Sigmoid colon (tissue), 7 donors: ENCODE measurements around the gene CTTNBP2NL. TPM values are rescaled to one million over a fixed set of nuclear protein-coding genes. Genes with fewer than 3 reads are reported as not detected.

Experiments used
- DNase-seq: peaks from one replicate; pipeline ENCODE4 v3.0.0-alpha.2; 2019
- H3K27ac ChIP-seq, 4 donors: fragments of 200-600 bp; sonication (generic); one replicate each; pipeline ENCODE4 v1.5.1; 2016 to 2019; ENCODE audit warnings: mild to moderate bottlenecking in 1 of 4
- H3K27me3 ChIP-seq, 3 donors: fragments of 200-600 bp; sonication (generic); one replicate each; pipeline ENCODE4 v1.5.1; 2019; ENCODE audit warnings: mild to moderate bottlenecking in 1 of 3
- H3K36me3 ChIP-seq, 4 donors: fragments of 200-600 bp; sonication (generic); one replicate each; pipeline ENCODE4 v1.5.1; 2016 to 2019
- H3K4me1 ChIP-seq, 4 donors: fragments of 200-600 bp; sonication (generic); one replicate each; pipeline ENCODE4 v1.5.1; 2017 to 2019
- H3K4me3 ChIP-seq, 4 donors: fragments of 200-600 bp; sonication (generic); one replicate each; pipeline ENCODE4 v1.5.1; 2017 to 2019; ENCODE audit warnings: mild to moderate bottlenecking in 2 of 4, moderate library complexity in 1 of 4
- H3K9me3 ChIP-seq, 4 donors: fragments of 200-600 bp in 3 of 4; sonication (generic) in 3 of 4; one replicate each; pipeline versions ENCODE4 v1.5.1 to v1.6.1; 2013 to 2019
- EP300 ChIP-seq, 4 donors: sonication (generic); formaldehyde crosslinking; IDR thresholded peaks; one replicate each; pipeline ENCODE4 v1.6.1; 2017; ENCODE audit warnings: antibody characterized with exemption in 4 of 4
- POLR2A ChIP-seq, 2 donors: fragments of 450-650 bp; IDR thresholded peaks; one replicate each; pipeline ENCODE4 v1.6.1; 2016; ENCODE audit warnings: antibody characterized with exemption in 2 of 2, mild to moderate bottlenecking in 2 of 2, moderate library complexity in 2 of 2
- POLR2AphosphoS5 ChIP-seq, 4 donors: sonication (generic); formaldehyde crosslinking; IDR thresholded peaks; one replicate each; pipeline ENCODE4 v1.6.1; 2017; ENCODE audit warnings: antibody characterized with exemption in 4 of 4
- WGBS, 2 donors: extraction: QIAGEN DNeasy Blood & Tissue Kit; methylation state at CpG; one replicate each; pipeline ENCODE4 v1.1.7; 2013; 5-methylcytosine and 5-hydroxymethylcytosine counted together
- intact Hi-C: fragments of 100-400 bp; cut with DNase I; formaldehyde crosslinking; loops from one replicate; pipeline ENCODE4 v1.15.1; 2023
- polyA plus RNA-seq, 3 donors: library from polyadenylated mRNA; stranded (reverse); fragments of 200-250 nt; gene quantifications; one replicate each; pipeline ENCODE4 v1.2.3, GENCODE V29; 2013
- small RNA-seq, 3 donors: library from RNA; depleted of rRNA; stranded (forward); fragments of <200 nt; gene quantifications; one replicate each; pipeline ENCODE3, GENCODE V24; 2016
- total RNA-seq, 4 donors: library from RNA; depleted of rRNA; stranded (reverse); fragments of >200 nt; gene quantifications; one replicate each; pipeline ENCODE4 v1.1.0, GENCODE V29; 2016
- TF ChIP-seq, protein P1 (sequence below), 4 experiments: fragments of 450-650 bp in 3 of 4; fragments of 200-600 bp in 1 of 4; IDR thresholded peaks; one replicate each; pipeline ENCODE4 v1.5.1; 2016 to 2019; ENCODE audit warnings: antibody characterized with exemption in 4 of 4, mild to moderate bottlenecking in 3 of 4, moderate library complexity in 2 of 4
- donor health status: healthy with polysubstance abuse.
- donor health status: Bipolar disorder and iron deficiency.
- donor health status: healthy.

The CTTNBP2NL gene
- total and polyA plus RNA-seq, 7 donors: 11.4 to 25.5 (median 16.4) TPM

DNA sequence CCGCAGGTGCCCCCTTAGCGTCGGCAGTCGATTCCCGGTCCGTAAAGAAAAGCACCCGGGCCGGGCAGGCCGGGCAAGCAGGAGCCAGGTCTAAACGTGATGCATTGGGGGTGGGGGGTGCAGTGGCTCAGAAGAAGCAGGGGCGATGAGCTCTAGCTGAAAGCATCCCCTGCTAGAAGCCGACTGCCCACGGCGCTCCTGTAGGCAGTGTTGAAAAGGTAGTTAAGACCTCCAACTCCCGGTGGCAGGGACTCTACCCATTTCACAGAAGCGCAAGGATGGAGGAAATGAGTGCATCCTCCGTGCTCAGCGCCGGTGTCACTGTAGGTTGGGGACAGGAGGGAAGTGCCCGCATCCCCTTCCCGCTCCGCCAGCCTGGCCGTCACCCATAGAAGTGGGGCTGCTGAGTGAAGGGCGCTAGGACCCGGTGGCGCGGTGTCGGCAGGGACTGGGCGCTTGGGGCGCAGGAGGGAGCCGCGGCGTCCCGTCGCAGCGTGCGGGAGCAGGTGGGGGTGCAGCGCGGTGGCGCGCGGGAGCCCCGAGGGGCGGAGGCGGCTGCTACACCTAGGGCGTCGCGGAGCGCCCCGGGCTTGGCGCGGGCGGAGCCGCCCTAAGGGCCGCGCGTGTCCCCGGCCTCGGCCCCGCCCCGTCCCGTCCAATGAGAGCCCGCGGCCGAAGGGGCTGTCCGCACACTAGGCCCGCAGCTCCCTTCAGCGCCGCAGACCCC lies 112.4 kb downstream of the CTTNBP2NL start, which contains the start of gene WNT2B:
Gene WNT2B, plus strand, starts transcription at position 688 of the 727 bp plus-strand sequence. CDS start 298 bp downstream, outside the sequence.
- Histone ChIP-seq H3K36me3 (no peaks in the 10 kb centered on the region), H3K27me3 (peaks cover 18 to 56% (median 30%) of the 10 kb centered on the region in 3 donors), H3K9me3 (no peaks in the 10 kb centered on the region), H3K4me3 (peak within 1 kb of the TSS; percentile 17 to 54 (median 46)), H3K27ac (peak within 1 kb of the TSS in 3 of 4 donors; percentile 1 to 23 (median 14)), H3K4me1 (peaks cover 0 to 19% (median 18%) of the 10 kb centered on the region in 4 donors)
- TF ChIP-seq POLR2A (IDR thresholded peaks at IDR 0.05) (no peak), POLR2AphosphoS5 (IDR thresholded peaks at IDR 0.05) (no peak), EP300 (IDR thresholded peaks at IDR 0.05) (no peak)
- TF ChIP-seq, protein P1, sequence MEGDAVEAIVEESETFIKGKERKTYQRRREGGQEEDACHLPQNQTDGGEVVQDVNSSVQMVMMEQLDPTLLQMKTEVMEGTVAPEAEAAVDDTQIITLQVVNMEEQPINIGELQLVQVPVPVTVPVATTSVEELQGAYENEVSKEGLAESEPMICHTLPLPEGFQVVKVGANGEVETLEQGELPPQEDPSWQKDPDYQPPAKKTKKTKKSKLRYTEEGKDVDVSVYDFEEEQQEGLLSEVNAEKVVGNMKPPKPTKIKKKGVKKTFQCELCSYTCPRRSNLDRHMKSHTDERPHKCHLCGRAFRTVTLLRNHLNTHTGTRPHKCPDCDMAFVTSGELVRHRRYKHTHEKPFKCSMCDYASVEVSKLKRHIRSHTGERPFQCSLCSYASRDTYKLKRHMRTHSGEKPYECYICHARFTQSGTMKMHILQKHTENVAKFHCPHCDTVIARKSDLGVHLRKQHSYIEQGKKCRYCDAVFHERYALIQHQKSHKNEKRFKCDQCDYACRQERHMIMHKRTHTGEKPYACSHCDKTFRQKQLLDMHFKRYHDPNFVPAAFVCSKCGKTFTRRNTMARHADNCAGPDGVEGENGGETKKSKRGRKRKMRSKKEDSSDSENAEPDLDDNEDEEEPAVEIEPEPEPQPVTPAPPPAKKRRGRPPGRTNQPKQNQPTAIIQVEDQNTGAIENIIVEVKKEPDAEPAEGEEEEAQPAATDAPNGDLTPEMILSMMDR (IDR thresholded peaks at IDR 0.05): no peak
- 0 to 1% methylated on average over 69 of the region's 69 CpGs for WGBS, 2 donors
- intact Hi-C loops: no loop called here
- DNase-seq: no peak

DNA sequence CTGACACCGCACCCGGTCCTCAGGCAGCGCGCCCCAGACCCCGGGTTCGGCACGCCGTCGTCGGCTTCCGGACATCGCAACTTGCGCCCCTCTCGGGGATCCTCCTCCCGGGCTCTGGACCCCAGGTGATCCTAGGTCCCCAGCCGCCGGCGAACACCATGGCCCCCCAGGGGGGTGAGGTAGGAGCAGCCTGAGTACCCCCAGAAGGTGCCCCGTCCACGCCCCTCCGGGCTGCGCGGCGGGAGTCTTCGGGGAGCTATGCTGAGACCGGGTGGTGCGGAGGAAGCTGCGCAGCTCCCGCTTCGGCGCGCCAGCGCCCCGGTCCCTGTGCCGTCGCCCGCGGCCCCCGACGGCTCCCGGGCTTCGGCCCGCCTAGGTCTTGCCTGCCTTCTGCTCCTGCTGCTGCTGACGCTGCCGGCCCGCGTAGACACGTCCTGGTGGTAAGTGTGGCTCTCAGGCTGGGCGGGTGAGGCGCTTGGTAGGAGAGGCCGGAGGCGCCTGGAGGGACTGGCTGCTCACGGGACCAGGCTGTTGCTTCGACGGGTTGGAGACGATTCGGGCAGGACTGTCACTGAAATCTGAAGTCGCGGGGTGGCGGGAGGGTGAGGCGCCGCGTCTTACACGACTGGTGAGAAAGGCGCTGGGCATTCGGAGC lies 113.1 kb downstream of the CTTNBP2NL start:
- no peaks in the 10 kb centered on the region for H3K9me3 ChIP-seq
- no peak for DNase-seq
- H3K27ac ChIP-seq: peak overlapping the region in 3 of 4 donors; percentile 1 to 23 (median 14)
- H3K27me3 ChIP-seq: peaks cover 18 to 49% (median 30%) of the 10 kb centered on the region in 3 donors
- 7 to 9% methylated on average over 66 of the region's 66 CpGs for WGBS, 2 donors
- H3K36me3 ChIP-seq: no peaks in the 10 kb centered on the region
- intact Hi-C loops: no loop called here
- H3K4me1 ChIP-seq: peaks cover 0 to 19% (median 18%) of the 10 kb centered on the region in 4 donors
- TF ChIP-seq POLR2A (IDR thresholded peaks at IDR 0.05): no peak
- no peak for TF ChIP-seq POLR2AphosphoS5 (IDR thresholded peaks at IDR 0.05)
- H3K4me3 ChIP-seq: peak overlapping the region; percentile 17 to 54 (median 46)

DNA sequence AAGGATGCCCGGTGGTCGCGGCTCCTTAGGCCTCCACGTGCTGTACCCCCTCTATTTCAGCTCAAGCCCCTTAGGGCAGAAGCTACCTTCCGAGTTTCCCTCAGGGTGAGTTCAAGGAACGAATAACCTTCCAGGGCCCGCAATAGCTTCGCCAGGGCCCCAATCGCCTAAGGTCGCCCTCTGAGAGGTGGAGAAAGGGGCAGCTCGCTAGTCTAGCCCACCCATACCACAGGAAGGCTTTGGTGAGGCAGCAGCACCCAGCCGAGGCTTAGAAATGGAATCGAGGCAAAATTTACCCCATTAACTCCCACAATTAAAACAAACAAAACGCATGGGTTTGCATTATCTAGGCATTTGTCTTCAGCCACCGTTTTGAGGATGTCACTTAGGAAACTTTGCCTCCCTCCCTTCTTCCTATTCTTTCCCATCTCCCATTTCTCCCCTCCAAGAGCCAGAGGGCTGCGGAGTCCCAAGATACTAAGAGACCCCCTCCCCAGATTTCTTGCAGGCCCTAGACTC lies 113.7 kb downstream of the CTTNBP2NL start:
- Histone ChIP-seq H3K27me3 (peaks cover 18 to 43% (median 30%) of the 10 kb centered on the region in 3 donors), H3K27ac (no peak overlapping the region), H3K9me3 (no peaks in the 10 kb centered on the region), H3K4me3 (no peak overlapping the region), H3K36me3 (no peaks in the 10 kb centered on the region), H3K4me1 (peaks cover 0 to 19% (median 18%) of the 10 kb centered on the region in 4 donors)
- TF ChIP-seq POLR2A (IDR thresholded peaks at IDR 0.05): no peak
- TF ChIP-seq EP300 (IDR thresholded peaks at IDR 0.05): no peak
- TF ChIP-seq POLR2AphosphoS5 (IDR thresholded peaks at IDR 0.05): no peak
- TF ChIP-seq, protein P1 (IDR thresholded peaks at IDR 0.05): no peak
- DNase-seq: no peak
- intact Hi-C loops: no loop called here
- WGBS, 2 donors: 48 to 59% methylated on average over 16 of the region's 16 CpGs

DNA sequence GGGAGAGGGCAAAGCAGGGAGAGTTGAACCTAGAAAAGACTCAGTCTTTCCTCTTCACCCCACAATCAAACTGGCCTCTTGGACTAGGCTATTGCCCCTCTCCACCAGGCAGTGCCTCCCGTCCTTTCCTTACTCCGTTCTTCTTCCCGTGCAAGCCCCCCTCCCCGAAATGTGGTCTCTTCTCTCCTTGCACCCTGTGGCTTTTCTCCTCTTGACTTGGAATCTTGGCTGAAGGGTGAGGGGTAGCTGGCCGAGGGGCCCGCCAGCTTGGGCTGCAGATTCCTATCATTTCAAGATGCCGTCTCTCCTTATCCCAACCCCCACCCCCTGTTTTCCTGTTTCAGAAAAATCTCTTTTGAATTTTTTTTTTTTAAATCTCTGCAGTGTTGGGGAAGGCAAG lies 114.3 kb downstream of the CTTNBP2NL start:
- TF ChIP-seq EP300 (IDR thresholded peaks at IDR 0.05) (no peak), POLR2AphosphoS5 (IDR thresholded peaks at IDR 0.05) (no peak), POLR2A (IDR thresholded peaks at IDR 0.05) (no peak)
- TF ChIP-seq, protein P1 (IDR thresholded peaks at IDR 0.05): no peak
- no peak overlapping the region for H3K4me3 ChIP-seq
- no peak overlapping the region for H3K27ac ChIP-seq
- WGBS, 2 donors: 74 to 87% methylated on average over 7 of the region's 7 CpGs
- peaks cover 0 to 19% (median 18%) of the 10 kb centered on the region in 4 donors for H3K4me1 ChIP-seq
- H3K36me3 ChIP-seq: no peaks in the 10 kb centered on the region
- peaks cover 18 to 39% (median 30%) of the 10 kb centered on the region in 3 donors for H3K27me3 ChIP-seq
- intact Hi-C loops: no loop called here
- no peaks in the 10 kb centered on the region for H3K9me3 ChIP-seq
- no peak for DNase-seq

Small RNA genes lying within 50 kb of the gene (small RNA-seq; reads per million reads assigned to genes)
- 0 reads per million in 3 donors for gene RF01210

Other genes with a start within 250 kb of the CTTNBP2NL start
- 1 to 10 TPM; 1.5 to 4.2 (median 2.0) TPM for gene WNT2B, start 112.8 kb downstream of the CTTNBP2NL start, total RNA-seq
- gene WNT2B, start 112.8 kb downstream of the CTTNBP2NL start, polyA plus RNA-seq: 1 to 10 TPM; 1.2 to 3.2 (median 1.2) TPM
- gene ST7L, start 222.9 kb downstream of the CTTNBP2NL start, total RNA-seq: 10 to 100 TPM; 22.7 to 68.0 (median 25.4) TPM
- gene ST7L, start 222.9 kb downstream of the CTTNBP2NL start, polyA plus RNA-seq: 1 to 10 TPM; 1.8 to 7.9 (median 2.3) TPM
- 10 to 100 TPM; 75.9 to 90.6 (median 81.3) TPM for gene CAPZA1, start 223.6 kb downstream of the CTTNBP2NL start, total RNA-seq
- 100 to 1,000 TPM in 2 of 3 donors, 10 to 100 TPM in 1; 91.3 to 160 (median 113) TPM for gene CAPZA1, start 223.6 kb downstream of the CTTNBP2NL start, polyA plus RNA-seq